Measurements from ENCODE around the gene ANKRD18A.

ANKRD18A gene

GRCh38 chr9:38620483-38621433, at the start of gene ANKRD18A:
Gene ANKRD18A (minus strand): TSS chr9:38620596. CDS start chr9:38620285, 311 bp downstream.
- TF ChIP-seq, protein P1, sequence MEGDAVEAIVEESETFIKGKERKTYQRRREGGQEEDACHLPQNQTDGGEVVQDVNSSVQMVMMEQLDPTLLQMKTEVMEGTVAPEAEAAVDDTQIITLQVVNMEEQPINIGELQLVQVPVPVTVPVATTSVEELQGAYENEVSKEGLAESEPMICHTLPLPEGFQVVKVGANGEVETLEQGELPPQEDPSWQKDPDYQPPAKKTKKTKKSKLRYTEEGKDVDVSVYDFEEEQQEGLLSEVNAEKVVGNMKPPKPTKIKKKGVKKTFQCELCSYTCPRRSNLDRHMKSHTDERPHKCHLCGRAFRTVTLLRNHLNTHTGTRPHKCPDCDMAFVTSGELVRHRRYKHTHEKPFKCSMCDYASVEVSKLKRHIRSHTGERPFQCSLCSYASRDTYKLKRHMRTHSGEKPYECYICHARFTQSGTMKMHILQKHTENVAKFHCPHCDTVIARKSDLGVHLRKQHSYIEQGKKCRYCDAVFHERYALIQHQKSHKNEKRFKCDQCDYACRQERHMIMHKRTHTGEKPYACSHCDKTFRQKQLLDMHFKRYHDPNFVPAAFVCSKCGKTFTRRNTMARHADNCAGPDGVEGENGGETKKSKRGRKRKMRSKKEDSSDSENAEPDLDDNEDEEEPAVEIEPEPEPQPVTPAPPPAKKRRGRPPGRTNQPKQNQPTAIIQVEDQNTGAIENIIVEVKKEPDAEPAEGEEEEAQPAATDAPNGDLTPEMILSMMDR (IDR thresholded peaks at IDR 0.05), result peak; percentile 90
- TF ChIP-seq ZFX (IDR thresholded peaks at IDR 0.05; ENCODE audit: borderline replicate concordance), result no peak
- peak within 1 kb of the TSS; percentile 72 for H3K27ac ChIP-seq

GRCh38 chr9:38668791-38669466, 48.5 kb upstream of the ANKRD18A start:
- no peak overlapping the region for H3K27ac ChIP-seq
- no peak for TF ChIP-seq ZFX (IDR thresholded peaks at IDR 0.05; ENCODE audit: borderline replicate concordance)
- TF ChIP-seq, protein P1 (IDR thresholded peaks at IDR 0.05), result no peak

GRCh38 chr9:38662763-38663593, 42.6 kb upstream of the ANKRD18A start:
- H3K27ac ChIP-seq, result no peak overlapping the region
- TF ChIP-seq ZFX (IDR thresholded peaks at IDR 0.05; ENCODE audit: borderline replicate concordance), result no peak
- TF ChIP-seq, protein P1 (IDR thresholded peaks at IDR 0.05), result no peak; the same call in 1 of the 2 replicates

DNA sequence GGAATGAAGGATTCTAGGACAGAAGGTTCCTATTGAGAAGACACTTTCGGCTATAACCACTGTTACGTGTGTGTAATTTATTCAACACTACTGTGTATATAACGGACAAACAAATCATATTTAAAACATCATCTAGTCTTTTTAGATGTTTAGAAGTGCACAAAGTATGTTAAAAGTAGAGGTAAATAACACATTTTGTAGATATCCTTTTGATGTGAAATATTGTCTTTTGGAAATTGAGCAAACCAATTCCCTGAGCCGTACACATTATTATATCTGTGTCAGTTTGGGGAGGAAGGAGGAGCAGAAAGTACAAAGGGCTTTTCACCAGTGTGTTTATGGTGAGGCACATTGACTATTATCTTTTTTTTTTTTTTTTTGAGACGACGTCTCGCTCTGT, 39.1 kb upstream of the ANKRD18A start:
- TF ChIP-seq, protein P1 (IDR thresholded peaks at IDR 0.05), result no peak
- no peak for TF ChIP-seq ZFX (IDR thresholded peaks at IDR 0.05; ENCODE audit: borderline replicate concordance)
- H3K27ac ChIP-seq, result no peak overlapping the region

DNA sequence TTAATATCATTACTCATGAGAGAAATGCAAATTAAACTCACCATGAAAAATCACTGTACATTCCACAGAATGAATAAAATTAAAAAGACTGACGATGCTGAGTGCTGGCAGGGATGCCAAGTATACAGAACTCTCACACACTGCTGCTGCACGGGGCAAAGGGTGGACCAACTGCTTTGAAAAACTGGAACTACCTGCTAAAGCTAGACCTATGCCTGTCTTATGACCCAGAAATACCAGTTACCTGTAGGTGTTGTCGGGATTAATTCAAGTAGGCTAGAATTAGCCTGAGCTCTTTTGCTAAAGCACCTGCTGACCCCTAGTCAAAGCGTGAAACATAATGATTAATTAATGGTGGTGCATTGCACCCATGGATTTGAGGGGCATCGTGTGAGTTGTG, 36.5 kb upstream of the ANKRD18A start:
- no peak for TF ChIP-seq ZFX (IDR thresholded peaks at IDR 0.05; ENCODE audit: borderline replicate concordance)
- TF ChIP-seq, protein P1 (IDR thresholded peaks at IDR 0.05), result no peak
- no peak overlapping the region for H3K27ac ChIP-seq

- no peak for TF ChIP-seq ZFX (IDR thresholded peaks at IDR 0.05; ENCODE audit: borderline replicate concordance)
- TF ChIP-seq, protein P1 (IDR thresholded peaks at IDR 0.05), result no peak
These were observed 32.1 kb upstream of the ANKRD18A start for GRCh38 chr9:38652486-38652885.

More at GRCh38 chr9:38652486-38652885, 32.1 kb upstream of the ANKRD18A start:
- H3K27ac ChIP-seq, result no peak overlapping the region

All from 22Rv1 (cell line).